Endodermal cell (in vitro differentiated cells): Measurements from ENCODE around the gene MESP1. TPM values are rescaled to one million over a fixed set of nuclear protein-coding genes. Genes with fewer than 3 reads are reported as not detected.

Experiments
- DNase-seq: peaks from one replicate; pipeline ENCODE4 v3.0.0-alpha.2; 2017
- H3K27ac ChIP-seq: 2 replicates; pipeline ENCODE4 v1.5.1; 2013; ENCODE audit warnings: mild to moderate bottlenecking, low read depth, low read length, moderate library complexity
- H3K27me3 ChIP-seq: 2 replicates; pipeline ENCODE4 v1.6.1; 2013; ENCODE audit warnings: mild to moderate bottlenecking, low read length, moderate library complexity; ENCODE audit not compliant: insufficient read depth, control insufficient read depth, poor library complexity, severe bottlenecking
- H3K36me3 ChIP-seq: 2 replicates; pipeline ENCODE4 v1.7.0; 2013; ENCODE audit warnings: mild to moderate bottlenecking, low read length, moderate library complexity; ENCODE audit not compliant: control insufficient read depth, insufficient read depth
- H3K4me1 ChIP-seq: one replicate; pipeline ENCODE4 v1.7.0; 2013; ENCODE audit warnings: low read length; ENCODE audit not compliant: control insufficient read depth, insufficient read depth
- H3K4me3 ChIP-seq: 2 replicates; pipeline ENCODE4 v1.5.1; 2013; ENCODE audit warnings: mild to moderate bottlenecking, low read length, moderate library complexity
- H3K9ac ChIP-seq: 2 replicates; pipeline ENCODE4 v1.6.1; 2013; ENCODE audit warnings: mild to moderate bottlenecking, low read length, moderate library complexity; ENCODE audit not compliant: poor library complexity, severe bottlenecking; ENCODE audit errors: extremely low read depth
- H3K9me3 ChIP-seq: 2 replicates; pipeline ENCODE4 v1.6.1; 2013; ENCODE audit warnings: mild to moderate bottlenecking, low read length, moderate library complexity; ENCODE audit not compliant: control insufficient read depth
- H3K27ac Mint-ChIP-seq: 2 replicates; pipeline ENCODE4 v1.8.0; 2020; ENCODE audit warnings: mixed read lengths
- H3K27me3 Mint-ChIP-seq: 2 replicates; pipeline ENCODE4 v1.8.0; 2021; ENCODE audit warnings: mild to moderate bottlenecking, mixed read lengths; ENCODE audit not compliant: insufficient read depth
- H3K36me3 Mint-ChIP-seq: 2 replicates; pipeline ENCODE4 v1.8.0; 2020; ENCODE audit warnings: low read depth, mixed read lengths
- H3K4me1 Mint-ChIP-seq: 2 replicates; pipeline ENCODE4 v1.8.0; 2020; ENCODE audit warnings: mixed read lengths
- H3K4me3 Mint-ChIP-seq: 2 replicates; pipeline ENCODE4 v1.8.0; 2020; ENCODE audit warnings: mild to moderate bottlenecking, moderate library complexity, mixed read lengths
- H3K9me3 Mint-ChIP-seq: 2 replicates; pipeline ENCODE4 v1.8.0; 2020; ENCODE audit warnings: mild to moderate bottlenecking, mixed read lengths
- WGBS, 2 experiments: methylation state at CpG; one replicate each; pipeline versions ENCODE4 v1.1.5 to v1.1.7; 2013; ENCODE audit warnings: missing lambda C conversion rate in 2 of 2, mixed read lengths in 1 of 2; ENCODE audit not compliant: insufficient coverage in 1 of 2, insufficient read length in 1 of 2; 5-methylcytosine and 5-hydroxymethylcytosine counted together
- total RNA-seq, 2 donors: library from RNA; stranded (reverse); fragmentation: NEBNext Ultra II Directional in 1 of 2; extraction: Animal tissue kit (Norgen Biotek cat#: 25700) in 1 of 2; gene quantifications; 2 replicates in 1 of 2; 3 replicates in 1 of 2; pipeline ENCODE4 v1.2.1, GENCODE V29; 2021
- TF ChIP-seq, protein P1 (sequence below): fragments of 200-600 bp; sonication (generic); conservative IDR thresholded peaks from 2 replicates; pipeline ENCODE4 v1.5.0; 2021; ENCODE audit warnings: antibody characterized with exemption, mild to moderate bottlenecking

Gene MESP1
- total RNA-seq, 2 donors from 2014 or later: 0.22 TPM; not detected in 1

DNA sequence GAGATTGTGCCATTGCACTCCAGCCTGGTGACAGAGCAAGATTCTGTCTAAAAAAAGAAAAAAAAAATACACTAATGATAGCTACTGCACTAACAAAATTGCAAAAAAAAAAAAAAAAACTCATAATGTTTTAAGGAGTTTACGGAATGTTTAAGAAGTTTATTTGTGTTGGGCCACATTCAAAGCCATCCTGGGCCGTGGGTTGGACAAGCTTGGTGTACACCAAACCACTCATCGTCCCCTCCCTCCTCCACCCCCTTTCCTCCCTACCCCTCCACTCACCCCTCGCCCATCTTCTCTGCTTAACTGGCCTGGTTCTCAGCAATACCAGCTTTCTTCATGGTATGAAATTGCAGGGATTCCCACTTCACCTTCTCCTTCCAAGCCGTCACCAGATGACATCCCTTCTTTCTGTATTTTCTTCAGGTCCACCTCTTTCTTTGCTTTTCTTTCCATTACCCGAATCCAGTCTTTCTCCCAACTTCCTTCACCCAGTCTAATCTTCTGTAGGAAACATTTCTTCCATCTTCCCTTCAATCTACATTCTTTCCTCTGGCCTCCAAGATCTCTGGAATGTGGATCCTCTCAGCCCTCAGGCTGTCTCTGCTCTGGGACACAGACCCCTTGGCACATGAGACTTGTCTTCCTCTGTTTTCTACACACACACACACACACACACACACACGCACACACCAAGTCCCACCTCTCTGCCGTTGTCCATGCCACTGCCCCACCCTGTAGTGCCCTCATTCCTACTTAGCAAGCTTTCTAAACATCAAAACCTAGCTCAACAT lies 3.5 kb upstream of the MESP1 start:
- Mint-ChIP-seq H3K9me3 (no peaks in the 10 kb centered on the region), H3K4me3 (no peak overlapping the region), H3K27ac (no peak overlapping the region), H3K4me1 (peaks cover 7% of the 10 kb centered on the region), H3K27me3 (peaks cover 83% of the 10 kb centered on the region), H3K36me3 (no peaks in the 10 kb centered on the region)
- no peaks in the 10 kb centered on the region for H3K36me3 ChIP-seq
- H3K9ac ChIP-seq: no peak overlapping the region
- TF ChIP-seq, protein P1, sequence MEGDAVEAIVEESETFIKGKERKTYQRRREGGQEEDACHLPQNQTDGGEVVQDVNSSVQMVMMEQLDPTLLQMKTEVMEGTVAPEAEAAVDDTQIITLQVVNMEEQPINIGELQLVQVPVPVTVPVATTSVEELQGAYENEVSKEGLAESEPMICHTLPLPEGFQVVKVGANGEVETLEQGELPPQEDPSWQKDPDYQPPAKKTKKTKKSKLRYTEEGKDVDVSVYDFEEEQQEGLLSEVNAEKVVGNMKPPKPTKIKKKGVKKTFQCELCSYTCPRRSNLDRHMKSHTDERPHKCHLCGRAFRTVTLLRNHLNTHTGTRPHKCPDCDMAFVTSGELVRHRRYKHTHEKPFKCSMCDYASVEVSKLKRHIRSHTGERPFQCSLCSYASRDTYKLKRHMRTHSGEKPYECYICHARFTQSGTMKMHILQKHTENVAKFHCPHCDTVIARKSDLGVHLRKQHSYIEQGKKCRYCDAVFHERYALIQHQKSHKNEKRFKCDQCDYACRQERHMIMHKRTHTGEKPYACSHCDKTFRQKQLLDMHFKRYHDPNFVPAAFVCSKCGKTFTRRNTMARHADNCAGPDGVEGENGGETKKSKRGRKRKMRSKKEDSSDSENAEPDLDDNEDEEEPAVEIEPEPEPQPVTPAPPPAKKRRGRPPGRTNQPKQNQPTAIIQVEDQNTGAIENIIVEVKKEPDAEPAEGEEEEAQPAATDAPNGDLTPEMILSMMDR: no peak
- no peak overlapping the region for H3K27ac ChIP-seq
- DNase-seq: no peak
- H3K27me3 ChIP-seq: peaks cover 76% of the 10 kb centered on the region
- H3K4me3 ChIP-seq: no peak overlapping the region
- no peaks in the 10 kb centered on the region for H3K4me1 ChIP-seq
- no peaks in the 10 kb centered on the region for H3K9me3 ChIP-seq
- WGBS, 2 experiments: 88 to 91% methylated on average over 4 to 7 of the region's 8 CpGs

DNA sequence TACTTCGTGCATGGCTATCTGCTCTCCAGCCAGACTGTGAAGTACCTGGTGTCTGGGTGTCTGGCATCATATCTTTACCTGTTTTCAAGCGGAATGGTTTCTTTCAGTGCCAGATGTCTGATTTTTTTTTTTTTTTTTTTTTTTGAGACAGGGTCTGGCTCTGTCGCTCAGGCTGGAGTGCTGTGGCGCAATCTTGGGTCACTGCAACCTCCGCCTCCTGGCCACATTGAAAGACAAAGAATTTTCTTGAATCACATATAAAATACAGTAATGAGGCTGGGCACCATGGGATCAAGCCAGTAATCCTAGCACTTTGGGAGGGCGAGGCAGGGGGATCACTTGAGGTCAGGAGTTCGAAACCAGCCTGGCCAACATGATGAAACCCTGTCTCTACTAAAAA lies 2.8 kb upstream of the MESP1 start:
- Histone ChIP-seq H3K27me3 (peaks cover 78% of the 10 kb centered on the region), H3K9me3 (no peaks in the 10 kb centered on the region), H3K27ac (no peak overlapping the region), H3K36me3 (no peaks in the 10 kb centered on the region), H3K4me3 (no peak overlapping the region), H3K9ac (no peak overlapping the region), H3K4me1 (no peaks in the 10 kb centered on the region)
- no peak for DNase-seq
- TF ChIP-seq, protein P1: no peak
- Mint-ChIP-seq H3K27me3 (peaks cover 76% of the 10 kb centered on the region), H3K36me3 (no peaks in the 10 kb centered on the region), H3K4me3 (no peak overlapping the region), H3K4me1 (peaks cover 3% of the 10 kb centered on the region), H3K9me3 (no peaks in the 10 kb centered on the region), H3K27ac (no peak overlapping the region)
- WGBS, 2 experiments: 94 to 95% methylated on average over 4 to 7 of the region's 7 CpGs

DNA sequence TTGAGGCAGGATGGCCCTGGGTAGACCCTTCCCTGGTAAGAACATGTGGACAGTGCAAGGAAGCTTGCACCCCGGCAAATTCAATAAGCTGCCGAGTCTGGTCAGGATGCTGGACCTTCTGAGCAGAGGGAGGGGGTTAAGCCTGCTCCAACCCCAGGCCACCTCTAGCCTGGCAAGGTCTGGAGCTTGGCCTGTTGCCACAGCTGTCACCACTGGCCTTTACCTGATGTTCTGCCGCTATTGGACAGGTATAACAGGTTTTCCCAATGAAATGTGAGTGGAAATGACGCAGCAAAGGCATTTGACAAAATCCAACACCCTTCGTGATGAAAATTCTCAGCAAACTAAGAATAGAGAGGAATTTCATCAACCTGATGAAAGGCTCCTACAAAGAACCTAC lies 699 bp upstream of the MESP1 start:
- no peak overlapping the region for H3K9ac ChIP-seq
- H3K27ac ChIP-seq: no peak overlapping the region
- H3K9me3 ChIP-seq: no peaks in the 10 kb centered on the region
- H3K36me3 ChIP-seq: no peaks in the 10 kb centered on the region
- H3K27me3 Mint-ChIP-seq: peaks cover 57% of the 10 kb centered on the region
- WGBS, 2 experiments: 87 to 100% methylated on average over 5 of the region's 5 CpGs
- TF ChIP-seq, protein P1: no peak
- H3K4me1 ChIP-seq: no peaks in the 10 kb centered on the region
- H3K36me3 Mint-ChIP-seq: no peaks in the 10 kb centered on the region
- no peak overlapping the region for H3K4me3 ChIP-seq
- H3K9me3 Mint-ChIP-seq: no peaks in the 10 kb centered on the region
- no peaks in the 10 kb centered on the region for H3K4me1 Mint-ChIP-seq
- peak; percentile 49 for DNase-seq
- no peak overlapping the region for H3K4me3 Mint-ChIP-seq
- H3K27me3 ChIP-seq: peaks cover 93% of the 10 kb centered on the region
- no peak overlapping the region for H3K27ac Mint-ChIP-seq
